HG03571 (cell line): ENCODE results near the gene TBX6.
"Not testable (repeated sequence)": the region's sequence is repeated elsewhere in the genome, so short reads cannot be mapped to it uniquely, and the experiment has no call there.

Experiments
- ATAC-seq: cut with Tn5 transposase; IDR thresholded peaks from one replicate; pipeline ENCODE4 v1.9.1; 2021; ENCODE audit not compliant: unreplicated experiment

Gene TBX6

GRCh38 chr16:30091474-30092372, at the start of gene TBX6:
TSS of gene TBX6 (minus strand) at chr16:30091924. CDS start at chr16:30091193, 731 bp downstream.
- ATAC-seq, result peak; percentile 62

- no peak for ATAC-seq
Observed at GRCh38 chr16:30139583-30140481, 48.1 kb upstream of the TBX6 start.

- ATAC-seq, result no peak
Observed at GRCh38 chr16:30137897-30138296, 46.2 kb upstream of the TBX6 start.

GRCh38 chr16:30136971-30137605, 45.4 kb upstream of the TBX6 start:
- ATAC-seq, result no peak

GRCh38 chr16:30132591-30132990, 40.9 kb upstream of the TBX6 start:
- ATAC-seq, result no peak

- ATAC-seq, result no peak
Observed at GRCh38 chr16:30131869-30132475, 40.2 kb upstream of the TBX6 start.

- no peak for ATAC-seq
Observed at GRCh38 chr16:30127993-30128392, 36.3 kb upstream of the TBX6 start.

GRCh38 chr16:30125690-30126089, 34.0 kb upstream of the TBX6 start:
- ATAC-seq, result not testable (repeated sequence)

GRCh38 chr16:30124985-30125379, 33.3 kb upstream of the TBX6 start:
- ATAC-seq, result no peak

GRCh38 chr16:30122604-30123160, 31.0 kb upstream of the TBX6 start:
- ATAC-seq, result no peak

- no peak for ATAC-seq
Observed at GRCh38 chr16:30121741-30122571, 30.2 kb upstream of the TBX6 start.

- no peak for ATAC-seq
Observed at GRCh38 chr16:30120340-30121105, 28.8 kb upstream of the TBX6 start.

- ATAC-seq, result no peak
Observed at GRCh38 chr16:30119428-30119827, 27.7 kb upstream of the TBX6 start.

GRCh38 chr16:30117768-30118167, 26.0 kb upstream of the TBX6 start:
- no peak for ATAC-seq

GRCh38 chr16:30116291-30117207, 24.8 kb upstream of the TBX6 start:
- no peak for ATAC-seq

- ATAC-seq, result no peak
Observed at GRCh38 chr16:30115238-30115637, 23.5 kb upstream of the TBX6 start.

- not testable (repeated sequence) for ATAC-seq
Observed at GRCh38 chr16:30114833-30115232, 23.1 kb upstream of the TBX6 start.

GRCh38 chr16:30114411-30114810, 22.7 kb upstream of the TBX6 start:
- no peak for ATAC-seq
